RCC 7860 (cell line): ENCODE measurements around the gene COL27A1.
A peak's percentile ranks its signal among the peaks of the same experiment; 100 is the strongest.

ENCODE experiments used
- DNase-seq: peaks from one replicate; pipeline ENCODE4 v3.0.0-alpha.2; 2015; ENCODE audit warnings: low spot score
- FAIRE-seq: peaks from 2 replicates; lab custom pipeline; 2012; peaks lifted over from hg19 to GRCh38; lab: Jason Lieb, UNC

Gene COL27A1

GRCh38 chr9:114280636-114281472 lies 125.5 kb downstream of the COL27A1 start:
- no peak for DNase-seq
- FAIRE-seq: no peak

GRCh38 chr9:114281473-114282103 lies 126.3 kb downstream of the COL27A1 start:
- DNase-seq (no peak), FAIRE-seq (no peak)

DNA sequence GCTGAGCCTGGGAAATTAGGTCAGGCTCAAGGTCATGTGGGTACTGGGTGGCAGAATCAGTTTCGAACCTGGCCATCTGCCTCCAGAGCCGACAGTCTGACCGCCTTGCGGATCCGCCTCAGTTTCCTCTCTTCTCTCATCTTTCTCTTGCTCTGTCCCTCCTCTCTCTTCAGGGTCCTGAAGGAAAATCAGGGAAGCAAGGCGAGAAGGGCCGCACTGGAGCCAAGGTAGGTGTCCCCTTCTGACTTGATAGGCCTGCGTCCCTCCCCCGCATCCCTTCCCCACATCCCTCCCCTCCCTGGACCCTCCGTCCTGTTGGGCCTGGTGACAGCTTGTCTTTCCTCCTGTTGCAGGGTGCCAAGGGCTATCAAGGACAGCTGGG lies 126.8 kb downstream of the COL27A1 start:
- FAIRE-seq (no peak), DNase-seq (no peak)

GRCh38 chr9:114282507-114282906 lies 127.2 kb downstream of the COL27A1 start:
- FAIRE-seq (no peak), DNase-seq (no peak)

GRCh38 chr9:114282926-114283325 lies 127.6 kb downstream of the COL27A1 start:
- DNase-seq (peak; percentile 86), FAIRE-seq (peak; percentile 81)

- no peak for FAIRE-seq
Measured at GRCh38 chr9:114283551-114284111, 128.3 kb downstream of the COL27A1 start.

GRCh38 chr9:114284316-114285060 lies 129.2 kb downstream of the COL27A1 start:
- no peak for FAIRE-seq
- no peak for DNase-seq

More at GRCh38 chr9:114283551-114284111, 128.3 kb downstream of the COL27A1 start:
- DNase-seq: no peak

GRCh38 chr9:114285166-114285867 lies 130.0 kb downstream of the COL27A1 start:
- FAIRE-seq: peak; percentile 94

DNA sequence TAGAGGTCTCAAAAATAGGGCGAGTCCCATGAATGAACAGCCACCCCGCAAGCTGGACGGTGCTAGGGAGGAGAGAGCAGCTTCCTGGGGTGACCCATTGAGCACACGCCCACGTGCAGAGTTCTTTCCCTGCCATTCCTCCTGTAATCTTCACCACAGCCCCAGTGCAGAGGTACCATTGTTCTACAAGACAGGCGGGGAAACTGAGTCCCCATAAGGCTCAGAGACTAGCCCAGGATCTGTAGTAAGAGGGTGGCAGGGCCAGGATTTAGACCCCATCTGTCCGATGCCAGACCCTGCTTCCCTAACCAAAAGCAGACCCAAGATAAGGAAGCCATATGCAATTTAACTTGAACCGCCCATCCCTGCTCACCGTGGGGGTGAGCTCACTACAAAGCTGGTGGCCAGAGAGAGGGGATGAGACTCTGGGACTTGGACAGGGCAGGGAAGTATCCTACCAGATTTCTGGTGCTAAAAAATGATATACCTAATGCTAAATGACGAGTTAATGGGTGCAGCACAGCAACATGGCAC lies 130.9 kb downstream of the COL27A1 start:
- no peak for FAIRE-seq
- DNase-seq: no peak

More at GRCh38 chr9:114285166-114285867, 130.0 kb downstream of the COL27A1 start:
- peak; percentile 97 for DNase-seq

DNA sequence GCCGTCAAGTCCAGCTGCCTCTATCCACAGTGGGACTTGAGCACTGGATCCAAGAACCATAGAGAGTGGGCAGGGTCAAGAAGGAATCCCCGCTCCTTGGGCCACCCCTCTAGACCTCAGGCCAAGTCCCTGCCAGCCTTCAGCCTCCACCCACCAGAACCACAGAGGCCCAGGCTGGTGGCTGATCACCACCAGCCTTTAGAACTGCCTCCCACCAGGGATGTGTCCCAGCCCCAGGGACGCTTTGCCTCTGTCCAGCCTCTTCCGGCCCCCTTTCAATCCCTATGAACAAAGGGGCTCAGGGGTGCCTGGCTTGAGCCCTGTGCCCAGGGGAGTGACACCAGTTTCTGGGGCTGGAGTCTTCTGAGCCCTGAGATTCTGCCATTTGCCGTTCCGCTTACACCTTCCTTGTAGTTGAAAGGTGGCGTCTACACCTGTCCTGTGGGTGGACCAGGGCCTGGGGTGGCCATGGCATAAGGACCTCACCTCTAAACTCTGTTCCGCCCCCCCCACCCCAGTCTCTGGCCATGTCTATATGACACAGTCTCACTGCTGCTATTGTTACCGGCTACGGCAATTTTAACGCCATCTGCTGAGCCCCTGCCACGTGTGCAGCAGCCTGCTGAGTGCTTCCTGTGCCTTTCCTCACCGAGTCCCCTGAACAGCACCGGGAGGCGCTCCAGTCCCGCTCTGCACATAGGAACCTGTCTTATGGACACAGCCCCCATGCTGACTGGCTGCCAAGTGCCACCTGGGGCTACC lies 131.8 kb downstream of the COL27A1 start:
- FAIRE-seq (no peak), DNase-seq (no peak)

DNA sequence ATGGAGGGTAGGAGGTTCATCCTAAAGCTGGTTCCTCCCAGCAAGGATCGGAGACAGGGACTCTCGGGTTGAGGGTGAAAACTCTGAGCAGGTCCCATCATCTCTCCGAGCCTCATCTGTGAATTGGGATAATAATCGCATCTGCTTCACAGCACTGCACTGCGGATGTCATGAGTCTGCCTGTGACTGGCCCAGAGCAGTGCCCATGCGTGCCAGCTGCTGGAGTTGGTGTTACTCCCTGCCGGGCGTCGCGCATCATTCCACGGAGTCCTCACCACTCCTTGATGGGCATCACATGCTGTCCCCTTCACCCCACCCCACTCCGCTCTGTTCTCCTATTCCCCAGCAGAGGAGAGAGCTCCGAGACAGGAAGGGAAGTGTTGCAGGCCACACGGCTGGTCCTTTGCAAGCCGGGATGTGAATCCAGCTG lies 132.4 kb downstream of the COL27A1 start:
- no peak for FAIRE-seq
- no peak for DNase-seq

- peak; percentile 83 for FAIRE-seq
- peak; percentile 91 for DNase-seq
Measured at GRCh38 chr9:114288193-114289091, 133.1 kb downstream of the COL27A1 start.

- no peak for FAIRE-seq
- no peak for DNase-seq
Measured at GRCh38 chr9:114289106-114289505, 133.8 kb downstream of the COL27A1 start.

- FAIRE-seq: no peak
- DNase-seq: no peak
Measured at GRCh38 chr9:114289571-114290481, 134.5 kb downstream of the COL27A1 start.

- FAIRE-seq: no peak
- DNase-seq: no peak
Measured at GRCh38 chr9:114290561-114290986, 135.2 kb downstream of the COL27A1 start.

GRCh38 chr9:114291064-114291474 lies 135.7 kb downstream of the COL27A1 start:
- DNase-seq (peak; percentile 46), FAIRE-seq (peak; percentile 40)

- DNase-seq (no peak), FAIRE-seq (no peak)
Measured at GRCh38 chr9:114291886-114292590, 136.7 kb downstream of the COL27A1 start.
